ENCODE measurements around the gene MAP1S. TPM values are rescaled to one million over a fixed set of nuclear protein-coding genes. Genes with fewer than 3 reads are reported as not detected.

The MAP1S gene
- polyA plus RNA-seq, 1 of the 3 experiments (the other 2 are of a cell fraction), result 18.4 TPM

GRCh38 chr19:17743874-17744580, 24.7 kb downstream of the MAP1S start:
- H3F3A ChIP-seq (replicated peaks; ENCODE audit: insufficient read depth), result peaks cover 3% of the 10 kb centered on the region
- no peaks in the 10 kb centered on the region for H4K20me1 ChIP-seq (ENCODE audit: insufficient read depth)
- H3K79me2 ChIP-seq (ENCODE audit: insufficient read depth), result no peaks in the 10 kb centered on the region
- DNase-seq, result no peak
- no peaks in the 10 kb centered on the region for H3K9me3 ChIP-seq
- no peak overlapping the region for H2AFZ ChIP-seq (ENCODE audit: low read depth)
- no peak overlapping the region; a peak in 1 of 4 replicates for H3K27ac ChIP-seq (ENCODE audit: low read depth in 2 of 2, low read length in 1 of 2)
- peaks cover 0 to 4% of the 10 kb centered on the region in 2 experiments; a peak in 1 of 4 replicates for H3K4me1 ChIP-seq (ENCODE audit: control insufficient read depth in 1 of 2, insufficient read depth in 2 of 2, low read depth in 1 of 2, low read length in 1 of 2)
- H3K27me3 ChIP-seq (ENCODE audit: insufficient read depth), result no peaks in the 10 kb centered on the region
- TF ChIP-seq FOXM1 (IDR thresholded peaks at IDR 0.05; ENCODE audit: low read depth) (no peak), CHD2 (IDR thresholded peaks at IDR 0.05; ENCODE audit: low read length, partially characterized antibody) (no peak), SMC3 (IDR thresholded peaks at IDR 0.05; ENCODE audit: low read depth, low read length) (no peak), USF1 (IDR thresholded peaks at IDR 0.05; ENCODE audit: borderline replicate concordance, low read depth) (no peak), FOXJ3 (CRISPR knock-in tag; IDR thresholded peaks at IDR 0.05) (no peak), YY1 (IDR thresholded peaks at IDR 0.05; ENCODE audit: low read depth) (no peak), GATA2 (CRISPR knock-in tag; IDR thresholded peaks at IDR 0.05) (no peak), TCF12 (IDR thresholded peaks at IDR 0.05) (no peak), EP300 (IDR thresholded peaks at IDR 0.05; ENCODE audit: borderline replicate concordance in 1 of 2, low read depth in 1 of 2, low read length in 1 of 2) (no peak), TEAD4 (IDR thresholded peaks at IDR 0.05; ENCODE audit: borderline replicate concordance, insufficient read depth) (no peak), POLR2AphosphoS5 (IDR thresholded peaks at IDR 0.05; ENCODE audit: low read depth, low read length) (no peak), MXI1 (IDR thresholded peaks at IDR 0.05; ENCODE audit: low read depth, low read length) (no peak), ELF1 (IDR thresholded peaks at IDR 0.05) (no peak), RXRA (IDR thresholded peaks at IDR 0.05; ENCODE audit: borderline replicate concordance, low read depth) (no peak), RCOR1 (IDR thresholded peaks at IDR 0.05; ENCODE audit: low read length) (no peak)
- TF ChIP-seq, protein P1, sequence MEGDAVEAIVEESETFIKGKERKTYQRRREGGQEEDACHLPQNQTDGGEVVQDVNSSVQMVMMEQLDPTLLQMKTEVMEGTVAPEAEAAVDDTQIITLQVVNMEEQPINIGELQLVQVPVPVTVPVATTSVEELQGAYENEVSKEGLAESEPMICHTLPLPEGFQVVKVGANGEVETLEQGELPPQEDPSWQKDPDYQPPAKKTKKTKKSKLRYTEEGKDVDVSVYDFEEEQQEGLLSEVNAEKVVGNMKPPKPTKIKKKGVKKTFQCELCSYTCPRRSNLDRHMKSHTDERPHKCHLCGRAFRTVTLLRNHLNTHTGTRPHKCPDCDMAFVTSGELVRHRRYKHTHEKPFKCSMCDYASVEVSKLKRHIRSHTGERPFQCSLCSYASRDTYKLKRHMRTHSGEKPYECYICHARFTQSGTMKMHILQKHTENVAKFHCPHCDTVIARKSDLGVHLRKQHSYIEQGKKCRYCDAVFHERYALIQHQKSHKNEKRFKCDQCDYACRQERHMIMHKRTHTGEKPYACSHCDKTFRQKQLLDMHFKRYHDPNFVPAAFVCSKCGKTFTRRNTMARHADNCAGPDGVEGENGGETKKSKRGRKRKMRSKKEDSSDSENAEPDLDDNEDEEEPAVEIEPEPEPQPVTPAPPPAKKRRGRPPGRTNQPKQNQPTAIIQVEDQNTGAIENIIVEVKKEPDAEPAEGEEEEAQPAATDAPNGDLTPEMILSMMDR (IDR thresholded peaks at IDR 0.05), result no peak
- TF ChIP-seq, protein P2, sequence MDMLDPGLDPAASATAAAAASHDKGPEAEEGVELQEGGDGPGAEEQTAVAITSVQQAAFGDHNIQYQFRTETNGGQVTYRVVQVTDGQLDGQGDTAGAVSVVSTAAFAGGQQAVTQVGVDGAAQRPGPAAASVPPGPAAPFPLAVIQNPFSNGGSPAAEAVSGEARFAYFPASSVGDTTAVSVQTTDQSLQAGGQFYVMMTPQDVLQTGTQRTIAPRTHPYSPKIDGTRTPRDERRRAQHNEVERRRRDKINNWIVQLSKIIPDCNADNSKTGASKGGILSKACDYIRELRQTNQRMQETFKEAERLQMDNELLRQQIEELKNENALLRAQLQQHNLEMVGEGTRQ (IDR thresholded peaks at IDR 0.05; ENCODE audit: borderline replicate concordance, low read depth, low read length), result no peak
- POLR2A ChIA-PET, result no interaction called here
- 81% methylated on average over 4 of the region's 6 CpGs for WGBS (ENCODE audit: low lambda C conversion rate)
- H3K9me2 ChIP-seq, result no peaks in the 10 kb centered on the region
- no peaks in the 10 kb centered on the region for H3K36me3 ChIP-seq (replicated peaks in 1 of 2; ENCODE audit: control insufficient read depth in 1 of 2, insufficient read depth in 2 of 2, low read length in 1 of 2)
- CTCF ChIA-PET, result interaction anchor here (0.8 to 1.1 kb wide), 2 partner anchors 18 to 48 kb away, joined by 3 read pairs; no protein-coding TSS in a partner anchor
- no peak overlapping the region for H3K4me3 ChIP-seq (ENCODE audit: low read depth in 2 of 2, low read length in 1 of 2)
- no peak overlapping the region for H3K4me2 ChIP-seq
- H3K9ac ChIP-seq, result no peak overlapping the region

Data from SK-N-SH (cell line).